K562 (cell line): Measurements from ENCODE around the gene SUPT5H. TPM values are rescaled to one million over a fixed set of nuclear protein-coding genes. Genes with fewer than 3 reads are reported as not detected.

ENCODE experiments used
- BDP1 ChIP-seq: IDR thresholded peaks from 3 replicates; pipeline ENCODE4 v1.6.1; 2011; ENCODE audit not compliant: insufficient read length, insufficient read depth
- EGR1 ChIP-seq: fragments of 450-650 bp; conservative IDR thresholded peaks from 2 replicates; pipeline ENCODE4 v1.6.1; 2017; ENCODE audit warnings: mild to moderate bottlenecking
- ETV5 ChIP-seq: sonication (generic); formaldehyde crosslinking; IDR thresholded peaks from 2 replicates; pipeline ENCODE4 v1.4.0; 2020; ENCODE audit warnings: low read depth, mild to moderate bottlenecking, missing genetic modification reagents
- HIVEP1 ChIP-seq: fragments of 250-450 bp; sonication (Bioruptor Pico); IDR thresholded peaks from 2 replicates; pipeline ENCODE4 v1.4.0; 2020; ENCODE audit warnings: mild to moderate bottlenecking
- ILF3 ChIP-seq: fragments of 450-650 bp; IDR thresholded peaks from 2 replicates; pipeline ENCODE4 v1.6.1; 2018; ENCODE audit warnings: antibody characterized with exemption, mild to moderate bottlenecking, moderate library complexity, borderline replicate concordance
- NBN ChIP-seq: fragments of 450-650 bp; IDR thresholded peaks from 2 replicates; pipeline ENCODE4 v1.6.1; 2016; ENCODE audit warnings: low read depth, mild to moderate bottlenecking
- RAD21 ChIP-seq, 2 experiments: fragments of 250-450 bp in 1 of 2; fragments of 450-650 bp in 1 of 2; sonication (Bioruptor Pico) in 1 of 2; formaldehyde crosslinking in 1 of 2; IDR thresholded peaks in 1 of 2; conservative IDR thresholded peaks in 1 of 2; 2 replicates each; pipeline versions ENCODE4 v1.4.0 to v1.8.0; 2020 to 2022; ENCODE audit warnings: mild to moderate bottlenecking in 2 of 2, moderate library complexity in 1 of 2
- SNIP1 ChIP-seq: fragments of 450-650 bp; IDR thresholded peaks from 2 replicates; pipeline ENCODE4 v1.7.1; 2017; ENCODE audit warnings: low read depth, mild to moderate bottlenecking
- SRSF1 ChIP-seq: fragments of 200-400 bp; formaldehyde crosslinking; IDR thresholded peaks from 2 replicates; pipeline ENCODE4 v1.6.1; 2017; ENCODE audit warnings: mild to moderate bottlenecking, low read depth, low read length, moderate library complexity
- STAG1 ChIP-seq: sonication (generic); formaldehyde crosslinking; IDR thresholded peaks from 2 replicates; pipeline ENCODE4 v1.5.0; 2020; ENCODE audit warnings: missing genetic modification reagents, borderline replicate concordance
- THRAP3 ChIP-seq: fragments of 450-650 bp; IDR thresholded peaks from 2 replicates; pipeline ENCODE4 v1.6.1; 2016; ENCODE audit warnings: mild to moderate bottlenecking, inconsistent platforms, borderline replicate concordance
- YY1 ChIP-seq, 3 experiments: IDR thresholded peaks; 2 replicates each; pipeline ENCODE4 v1.6.1; 2011; ENCODE audit warnings: low read length in 2 of 3, mild to moderate bottlenecking in 2 of 3, moderate library complexity in 2 of 3, borderline replicate concordance in 1 of 3, control low read depth in 1 of 3, low read depth in 1 of 3; ENCODE audit not compliant: insufficient read depth in 3 of 3, insufficient replicate concordance in 2 of 3, control insufficient read depth in 1 of 3, insufficient read length in 1 of 3; ENCODE audit errors: extremely low read depth in 1 of 3
- ZNF644 ChIP-seq: fragments of 200-800 bp; sonication (Bioruptor generic); IDR thresholded peaks from 2 replicates; pipeline ENCODE4 v1.6.1; 2016; ENCODE audit warnings: low read depth, missing genetic modification characterization, missing compliant biosample characterization
- polyA plus RNA-seq, 8 experiments: library from polyadenylated mRNA; depleted of rRNA in 4 of 8; stranded (reverse) in 5 of 8; unstranded in 3 of 8; fragments of >200 nt; fragmentation: Nextera tagmentation in 2 of 8; fragmentation: Illumina TruSeq in 1 of 8; extraction: Ambion mirVana in 2 of 8; extraction: Trizol in 1 of 8; gene quantifications; 2 replicates each; pipeline versions ENCODE4 v1.2.1 to v1.2.3, GENCODE V29; 2011 to 2014; ENCODE audit warnings: inconsistent platforms in 1 of 8, missing spikeins in 1 of 8
- total RNA-seq, 7 experiments: library from RNA; depleted of rRNA in 6 of 7; stranded (reverse); fragments of >200 nt in 6 of 7; fragmentation: Illumina TruSeq in 2 of 7; extraction: Trizol in 2 of 7; gene quantifications; 2 replicates each; pipeline versions ENCODE4 v1.2.1 to v1.2.3, GENCODE V29; 2011 to 2021; ENCODE audit warnings: low replicate concordance in 1 of 7
- TF ChIP-seq, protein P1 (sequence below): fragments of 450-650 bp; formaldehyde crosslinking; IDR thresholded peaks from 2 replicates; pipeline ENCODE4 v1.4.0; 2020; ENCODE audit warnings: mild to moderate bottlenecking, moderate library complexity
- TF ChIP-seq, protein P2 (sequence below): sonication (generic); formaldehyde crosslinking; IDR thresholded peaks from 2 replicates; pipeline ENCODE4 v1.8.0; 2022; ENCODE audit warnings: mild to moderate bottlenecking, low read depth, missing genetic modification reagents
- TF ChIP-seq, protein P3 (sequence below): sonication (generic); formaldehyde crosslinking; IDR thresholded peaks from 2 replicates; pipeline ENCODE4 v1.8.0; 2022; ENCODE audit warnings: mild to moderate bottlenecking, missing genetic modification reagents, borderline replicate concordance
- TF ChIP-seq, protein P4 (sequence below): fragments of 450-650 bp; formaldehyde crosslinking; IDR thresholded peaks from 2 replicates; pipeline ENCODE4 v1.4.0; 2020; ENCODE audit warnings: mild to moderate bottlenecking, moderate library complexity
- TF ChIP-seq, protein P5 (sequence below): sonication (generic); formaldehyde crosslinking; IDR thresholded peaks from 2 replicates; pipeline ENCODE4 v1.4.0; 2020; ENCODE audit warnings: mild to moderate bottlenecking, missing genetic modification reagents

SUPT5H gene
- total and polyA plus RNA-seq, 9 of the 15 experiments (the other 6 are each of a cell fraction or from before 2014, with no cell fraction given) = 13.3 to 85.9 (median 35.9) TPM

DNA sequence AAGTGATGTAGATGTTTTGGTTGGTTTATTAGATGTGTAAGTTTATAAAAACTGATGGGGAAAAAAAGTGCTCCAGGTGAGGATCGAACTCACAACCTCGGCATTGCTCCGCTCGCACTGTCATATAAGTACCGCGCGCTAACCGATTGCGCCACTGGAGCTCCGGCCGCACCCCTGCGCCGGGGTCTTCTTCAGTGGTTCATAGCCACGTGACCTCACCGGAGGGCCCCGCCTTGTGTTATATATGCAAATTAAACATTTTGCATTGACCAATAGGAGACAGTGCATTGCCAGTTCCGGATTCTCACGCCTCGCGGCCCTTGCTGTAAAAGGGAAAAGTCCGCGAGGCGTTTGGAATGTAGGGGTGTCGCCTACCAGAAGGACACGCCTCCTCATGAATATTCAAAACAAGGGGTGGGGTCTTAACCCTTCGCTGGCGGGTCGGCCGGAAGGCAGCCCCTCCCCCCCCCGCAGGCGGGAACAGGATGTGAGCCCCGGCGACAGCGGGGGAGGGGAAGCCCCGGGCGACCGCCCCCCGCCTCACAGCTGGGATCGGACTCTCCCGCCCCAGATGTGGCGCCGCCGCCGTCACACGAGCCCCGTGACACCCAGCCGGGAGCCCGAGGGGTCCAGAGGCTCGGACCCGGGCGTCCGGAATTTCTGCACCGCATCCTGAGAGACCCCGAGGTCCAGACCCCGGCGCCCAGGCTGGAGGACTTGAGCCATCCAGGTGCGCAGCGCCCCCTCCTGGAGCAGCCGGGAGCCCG is 33.1 kb upstream of the SUPT5H start, which contains the start of gene PLEKHG2 (continued):
- TF ChIP-seq, protein P1, sequence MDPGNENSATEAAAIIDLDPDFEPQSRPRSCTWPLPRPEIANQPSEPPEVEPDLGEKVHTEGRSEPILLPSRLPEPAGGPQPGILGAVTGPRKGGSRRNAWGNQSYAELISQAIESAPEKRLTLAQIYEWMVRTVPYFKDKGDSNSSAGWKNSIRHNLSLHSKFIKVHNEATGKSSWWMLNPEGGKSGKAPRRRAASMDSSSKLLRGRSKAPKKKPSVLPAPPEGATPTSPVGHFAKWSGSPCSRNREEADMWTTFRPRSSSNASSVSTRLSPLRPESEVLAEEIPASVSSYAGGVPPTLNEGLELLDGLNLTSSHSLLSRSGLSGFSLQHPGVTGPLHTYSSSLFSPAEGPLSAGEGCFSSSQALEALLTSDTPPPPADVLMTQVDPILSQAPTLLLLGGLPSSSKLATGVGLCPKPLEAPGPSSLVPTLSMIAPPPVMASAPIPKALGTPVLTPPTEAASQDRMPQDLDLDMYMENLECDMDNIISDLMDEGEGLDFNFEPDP (CRISPR knock-in tag) = 0 out of 2 replicates have a peak, but pooled peaks have one; percentile 56
- TF ChIP-seq BDP1 (peak; percentile 76), RAD21 (CRISPR knock-in tag; conservative IDR thresholded peaks at IDR 0.05 in 1 of 2, IDR thresholded peaks at IDR 0.05 in 1 of 2) (peak; percentile 45 to 59), SRSF1 (no peak), EGR1 (peak; percentile 79), HIVEP1 (CRISPR knock-in tag) (no peak), ZNF644 (tag) (peak; percentile 87; the same call in 1 of the 2 replicates), NBN (peak; percentile 7), YY1 (IDR thresholded peaks at IDR 0.05; ENCODE audit: borderline replicate concordance in 1 of 3, control insufficient read depth in 1 of 3, extremely low read depth in 1 of 3, insufficient read depth in 3 of 3, insufficient read length in 1 of 3, insufficient replicate concordance in 2 of 3, low read depth in 1 of 3, low read length in 2 of 3) (peak in 2 of 3 experiments; percentile 6 to 60), ILF3 (peak; percentile 77; the same call in 1 of the 2 replicates), THRAP3 (no peak), SNIP1 (no peak), STAG1 (CRISPR knock-in tag) (no peak; the same call in 1 of the 2 replicates), ETV5 (CRISPR knock-in tag) (peak; percentile 98)
- TF ChIP-seq, protein P2, sequence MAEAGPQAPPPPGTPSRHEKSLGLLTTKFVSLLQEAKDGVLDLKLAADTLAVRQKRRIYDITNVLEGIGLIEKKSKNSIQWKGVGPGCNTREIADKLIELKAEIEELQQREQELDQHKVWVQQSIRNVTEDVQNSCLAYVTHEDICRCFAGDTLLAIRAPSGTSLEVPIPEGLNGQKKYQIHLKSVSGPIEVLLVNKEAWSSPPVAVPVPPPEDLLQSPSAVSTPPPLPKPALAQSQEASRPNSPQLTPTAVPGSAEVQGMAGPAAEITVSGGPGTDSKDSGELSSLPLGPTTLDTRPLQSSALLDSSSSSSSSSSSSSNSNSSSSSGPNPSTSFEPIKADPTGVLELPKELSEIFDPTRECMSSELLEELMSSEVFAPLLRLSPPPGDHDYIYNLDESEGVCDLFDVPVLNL (CRISPR knock-in tag) = no peak
- TF ChIP-seq, protein P3, sequence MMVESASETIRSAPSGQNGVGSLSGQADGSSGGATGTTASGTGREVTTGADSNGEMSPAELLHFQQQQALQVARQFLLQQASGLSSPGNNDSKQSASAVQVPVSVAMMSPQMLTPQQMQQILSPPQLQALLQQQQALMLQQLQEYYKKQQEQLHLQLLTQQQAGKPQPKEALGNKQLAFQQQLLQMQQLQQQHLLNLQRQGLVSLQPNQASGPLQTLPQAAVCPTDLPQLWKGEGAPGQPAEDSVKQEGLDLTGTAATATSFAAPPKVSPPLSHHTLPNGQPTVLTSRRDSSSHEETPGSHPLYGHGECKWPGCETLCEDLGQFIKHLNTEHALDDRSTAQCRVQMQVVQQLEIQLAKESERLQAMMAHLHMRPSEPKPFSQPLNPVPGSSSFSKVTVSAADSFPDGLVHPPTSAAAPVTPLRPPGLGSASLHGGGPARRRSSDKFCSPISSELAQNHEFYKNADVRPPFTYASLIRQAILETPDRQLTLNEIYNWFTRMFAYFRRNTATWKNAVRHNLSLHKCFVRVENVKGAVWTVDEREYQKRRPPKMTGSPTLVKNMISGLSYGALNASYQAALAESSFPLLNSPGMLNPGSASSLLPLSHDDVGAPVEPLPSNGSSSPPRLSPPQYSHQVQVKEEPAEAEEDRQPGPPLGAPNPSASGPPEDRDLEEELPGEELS (CRISPR knock-in tag) = no peak
- TF ChIP-seq, protein P4, sequence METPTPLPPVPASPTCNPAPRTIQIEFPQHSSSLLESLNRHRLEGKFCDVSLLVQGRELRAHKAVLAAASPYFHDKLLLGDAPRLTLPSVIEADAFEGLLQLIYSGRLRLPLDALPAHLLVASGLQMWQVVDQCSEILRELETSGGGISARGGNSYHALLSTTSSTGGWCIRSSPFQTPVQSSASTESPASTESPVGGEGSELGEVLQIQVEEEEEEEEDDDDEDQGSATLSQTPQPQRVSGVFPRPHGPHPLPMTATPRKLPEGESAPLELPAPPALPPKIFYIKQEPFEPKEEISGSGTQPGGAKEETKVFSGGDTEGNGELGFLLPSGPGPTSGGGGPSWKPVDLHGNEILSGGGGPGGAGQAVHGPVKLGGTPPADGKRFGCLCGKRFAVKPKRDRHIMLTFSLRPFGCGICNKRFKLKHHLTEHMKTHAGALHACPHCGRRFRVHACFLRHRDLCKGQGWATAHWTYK (CRISPR knock-in tag) = no peak
- TF ChIP-seq, protein P5, sequence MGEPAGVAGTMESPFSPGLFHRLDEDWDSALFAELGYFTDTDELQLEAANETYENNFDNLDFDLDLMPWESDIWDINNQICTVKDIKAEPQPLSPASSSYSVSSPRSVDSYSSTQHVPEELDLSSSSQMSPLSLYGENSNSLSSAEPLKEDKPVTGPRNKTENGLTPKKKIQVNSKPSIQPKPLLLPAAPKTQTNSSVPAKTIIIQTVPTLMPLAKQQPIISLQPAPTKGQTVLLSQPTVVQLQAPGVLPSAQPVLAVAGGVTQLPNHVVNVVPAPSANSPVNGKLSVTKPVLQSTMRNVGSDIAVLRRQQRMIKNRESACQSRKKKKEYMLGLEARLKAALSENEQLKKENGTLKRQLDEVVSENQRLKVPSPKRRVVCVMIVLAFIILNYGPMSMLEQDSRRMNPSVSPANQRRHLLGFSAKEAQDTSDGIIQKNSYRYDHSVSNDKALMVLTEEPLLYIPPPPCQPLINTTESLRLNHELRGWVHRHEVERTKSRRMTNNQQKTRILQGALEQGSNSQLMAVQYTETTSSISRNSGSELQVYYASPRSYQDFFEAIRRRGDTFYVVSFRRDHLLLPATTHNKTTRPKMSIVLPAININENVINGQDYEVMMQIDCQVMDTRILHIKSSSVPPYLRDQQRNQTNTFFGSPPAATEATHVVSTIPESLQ (CRISPR knock-in tag) = no peak
